ENCODE measurements around the gene COL6A2. TPM values are rescaled to one million over a fixed set of nuclear protein-coding genes. Genes with fewer than 3 reads are reported as not detected.

COL6A2 gene
- total and polyA plus RNA-seq, 10 of the 15 experiments (the other 5 are each of a cell fraction or from before 2014, with no cell fraction given) = 0.16 to 1.3 (median 0.34) TPM; not detected in 7

- Histone ChIP-seq H3K79me2 (ENCODE audit: control insufficient read depth, insufficient read depth, low read length) (no peaks in the 10 kb centered on the region), H3K9ac (ENCODE audit: control insufficient read depth, insufficient read depth, low read length) (no peak overlapping the region), H3K36me3 (ENCODE audit: control insufficient read depth in 2 of 2, insufficient read depth in 2 of 2, low read length in 1 of 2) (no peaks in the 10 kb centered on the region), H3K9me3 (replicated peaks; ENCODE audit: control insufficient read depth, insufficient read depth, low read length) (no peaks in the 10 kb centered on the region; the same call in 1 of the 3 replicates), H3K27me3 (replicated peaks in 1 of 2; ENCODE audit: control insufficient read depth in 2 of 2, insufficient read depth in 2 of 2, low read length in 1 of 2) (no peaks in the 10 kb centered on the region), H3K4me1 (ENCODE audit: control insufficient read depth, insufficient read depth, low read length) (no peaks in the 10 kb centered on the region), H4K20me1 (ENCODE audit: control insufficient read depth, insufficient read depth) (no peaks in the 10 kb centered on the region), H3K27ac (ENCODE audit: control insufficient read depth, insufficient read depth) (no peak overlapping the region), H3K4me2 (ENCODE audit: control insufficient read depth, insufficient read depth) (no peak overlapping the region), H3K4me3 (no peak overlapping the region), H2AFZ (ENCODE audit: control insufficient read depth, low read depth, low read length) (no peak overlapping the region)
- FAIRE-seq (no peak), DNase-seq (ENCODE audit: low read depth, low spot score) (no peak), ATAC-seq (no peak)
- intact Hi-C loops (cut with micrococcal nuclease; ENCODE audit: unreplicated experiment) (no loop called here), in situ Hi-C loops (cut with MboI) (no loop called here)
- ChIA-PET RAD21 (ENCODE audit: unreplicated experiment) (no interaction called here), SMC1A (ENCODE audit: uncharacterized antibody, unreplicated experiment) (no interaction called here), CTCF (interaction anchor here (0.6 kb wide), 1 partner anchor 1487 kb away, joined by 3 read pairs; the partner anchor contains the start of gene KRTAP10-5), POLR2A (no interaction called here)
- no TSS peak for BruUV-seq (replicated peaks)
- WGBS (ENCODE audit: insufficient coverage, insufficient replicate concordance, low lambda C conversion rate, missing lambda C conversion rate) = 56% methylated on average over 29 of the region's 29 CpGs
- TF ChIP-seq FOXM1 (IDR thresholded peaks at IDR 0.05; ENCODE audit: low read depth, low read length) (no peak), LARP7 (IDR thresholded peaks at IDR 0.05) (no peak), GATAD2B (conservative IDR thresholded peaks at IDR 0.05; ENCODE audit: low read depth) (no peak), MAX (IDR thresholded peaks at IDR 0.05; ENCODE audit: low read depth, low read length) (no peak), NFYA (IDR thresholded peaks at IDR 0.05; ENCODE audit: borderline replicate concordance, low read depth, low read length) (no peak), SMARCA5 (IDR thresholded peaks at IDR 0.05) (no peak), CBFB (IDR thresholded peaks at IDR 0.05; ENCODE audit: low read depth) (no peak), ESRRA (IDR thresholded peaks at IDR 0.05; ENCODE audit: low read length) (no peak), TCF3 (IDR thresholded peaks at IDR 0.05; ENCODE audit: borderline replicate concordance, insufficient read depth, low read depth, low read length) (no peak), ZZZ3 (IDR thresholded peaks at IDR 0.05; ENCODE audit: control insufficient read depth, insufficient read length, low read depth) (no peak), PBX3 (IDR thresholded peaks at IDR 0.05; ENCODE audit: insufficient replicate concordance, low read depth, low read length) (no peak), WRNIP1 (IDR thresholded peaks at IDR 0.05; ENCODE audit: borderline replicate concordance, low read depth, low read length) (no peak)
Measured at GRCh38 chr21:46066591-46067331, 31.2 kb upstream of the COL6A2 start.
